Activated T-cell treated with anti-CD3 and anti-CD28 coated beads, Interleukin-2, amount 50 U/mL, for 72 hours (primary cell): ENCODE measurements around the gene DCANP1. TPM values are rescaled to one million over a fixed set of nuclear protein-coding genes. Genes with fewer than 3 reads are reported as not detected.

Source experiments
- ATAC-seq, 2 donors: fragments of 150-1000 bp; cut with Tn5 transposase; replicated peaks in 1 of 2; 2 replicates each; pipeline ENCODE4 v1.10.0; 2021; ENCODE audit warnings: moderate library complexity in 2 of 2, mild to moderate bottlenecking in 1 of 2
- DNase-seq, 2 donors: peaks; one replicate each; pipeline ENCODE4 v3.0.0; 2021 to 2022; ENCODE audit warnings: mixed read lengths in 1 of 2
- H3K27ac Mint-ChIP-seq: one replicate; pipeline ENCODE4 v1.8.0; 2022; ENCODE audit warnings: mild to moderate bottlenecking, moderate library complexity, mixed read lengths
- H3K27me3 Mint-ChIP-seq: one replicate; pipeline ENCODE4 v1.8.0; 2022; ENCODE audit warnings: low read depth, mixed read lengths
- H3K36me3 Mint-ChIP-seq, 2 donors: one replicate each; pipeline ENCODE4 v1.8.0; 2022; ENCODE audit warnings: mixed read lengths in 2 of 2, mild to moderate bottlenecking in 1 of 2; ENCODE audit not compliant: insufficient read depth in 2 of 2
- H3K4me1 Mint-ChIP-seq: one replicate; pipeline ENCODE4 v1.8.0; 2022; ENCODE audit warnings: low read depth, mixed read lengths
- H3K4me3 Mint-ChIP-seq, 2 donors: one replicate each; pipeline ENCODE4 v1.8.0; 2022; ENCODE audit warnings: mild to moderate bottlenecking in 2 of 2, mixed read lengths in 2 of 2, moderate library complexity in 2 of 2
- H3K9me3 Mint-ChIP-seq, 2 donors: one replicate each; pipeline ENCODE4 v1.8.0; 2022; ENCODE audit warnings: mixed read lengths in 2 of 2
- total RNA-seq, 2 donors: library from RNA; stranded (reverse); gene quantifications; one replicate each; pipeline ENCODE4 v1.2.3, GENCODE V29; 2022

DCANP1 gene
- total RNA-seq, 2 donors from 2014 or later, result not detected

GRCh38 chr5:135458356-135458755, 11.2 kb upstream of the DCANP1 start:
- no peak for ATAC-seq
- H3K9me3 Mint-ChIP-seq, result no peaks in the 10 kb centered on the region

GRCh38 chr5:135457424-135458071, 10.4 kb upstream of the DCANP1 start:
- Mint-ChIP-seq H3K27ac (no peak overlapping the region), H3K4me3 (no peak overlapping the region), H3K9me3 (no peaks in the 10 kb centered on the region), H3K36me3 (no peaks in the 10 kb centered on the region), H3K27me3 (peaks cover 4% of the 10 kb centered on the region), H3K4me1 (peaks cover 4% of the 10 kb centered on the region)
- ATAC-seq (peak; percentile 59 to 66), DNase-seq (peak; percentile 65 to 72)

More at GRCh38 chr5:135458356-135458755, 11.2 kb upstream of the DCANP1 start:
- DNase-seq, result no peak
- Mint-ChIP-seq H3K36me3 (no peaks in the 10 kb centered on the region), H3K4me3 (no peak overlapping the region), H3K4me1 (peaks cover 4% of the 10 kb centered on the region), H3K27ac (no peak overlapping the region), H3K27me3 (peaks cover 4% of the 10 kb centered on the region)

- peak in 1 of 2 donors; percentile 13 for DNase-seq
- no peaks in the 10 kb centered on the region for H3K36me3 Mint-ChIP-seq
- H3K9me3 Mint-ChIP-seq, result no peaks in the 10 kb centered on the region
- peaks cover 4% of the 10 kb centered on the region for H3K4me1 Mint-ChIP-seq
- no peak overlapping the region for H3K27ac Mint-ChIP-seq
- peaks cover 4% of the 10 kb centered on the region for H3K27me3 Mint-ChIP-seq
- ATAC-seq, result peak; percentile 38 to 64
- H3K4me3 Mint-ChIP-seq, result no peak overlapping the region
Observed at GRCh38 chr5:135456238-135457099, 9.3 kb upstream of the DCANP1 start.

GRCh38 chr5:135455876-135456237, 8.7 kb upstream of the DCANP1 start:
- no peaks in the 10 kb centered on the region for H3K9me3 Mint-ChIP-seq
- peaks cover 4% of the 10 kb centered on the region for H3K4me1 Mint-ChIP-seq
- H3K27ac Mint-ChIP-seq, result no peak overlapping the region
- H3K4me3 Mint-ChIP-seq, result no peak overlapping the region
- DNase-seq (no peak), ATAC-seq (no peak)
- peaks cover 4% of the 10 kb centered on the region for H3K27me3 Mint-ChIP-seq
- H3K36me3 Mint-ChIP-seq, result no peaks in the 10 kb centered on the region

GRCh38 chr5:135454946-135455345, 7.8 kb upstream of the DCANP1 start:
- Mint-ChIP-seq H3K36me3 (no peaks in the 10 kb centered on the region), H3K27me3 (peaks cover 4% of the 10 kb centered on the region), H3K27ac (no peak overlapping the region), H3K9me3 (no peaks in the 10 kb centered on the region), H3K4me3 (no peak overlapping the region), H3K4me1 (peaks cover 4% of the 10 kb centered on the region)
- no peak for ATAC-seq
- DNase-seq, result no peak

- DNase-seq, result no peak
- no peaks in the 10 kb centered on the region for H3K36me3 Mint-ChIP-seq
- peaks cover 4% of the 10 kb centered on the region for H3K27me3 Mint-ChIP-seq
Observed at GRCh38 chr5:135453613-135454012, 6.5 kb upstream of the DCANP1 start.

GRCh38 chr5:135452321-135453030, 5.3 kb upstream of the DCANP1 start, which contains the start of gene TIFAB:
Gene TIFAB, minus strand, starts transcription at chr5:135452351. Its CDS starts 2,412 bp downstream, at chr5:135449939.
- DNase-seq (no peak), ATAC-seq (no peak)
- Mint-ChIP-seq H3K36me3 (no peaks in the 10 kb centered on the region), H3K27ac (no peak within 1 kb of the TSS), H3K4me1 (peaks cover 4% of the 10 kb centered on the region), H3K27me3 (peaks cover 4% of the 10 kb centered on the region), H3K4me3 (no peak within 1 kb of the TSS), H3K9me3 (no peaks in the 10 kb centered on the region)

More at GRCh38 chr5:135453613-135454012, 6.5 kb upstream of the DCANP1 start:
- H3K27ac Mint-ChIP-seq, result no peak overlapping the region
- ATAC-seq, result no peak
- peaks cover 4% of the 10 kb centered on the region for H3K4me1 Mint-ChIP-seq
- no peak overlapping the region for H3K4me3 Mint-ChIP-seq
- no peaks in the 10 kb centered on the region for H3K9me3 Mint-ChIP-seq

- no peaks in the 10 kb centered on the region for H3K36me3 Mint-ChIP-seq
- no peaks in the 10 kb centered on the region for H3K9me3 Mint-ChIP-seq
- ATAC-seq, result no peak
- peaks cover 4% of the 10 kb centered on the region for H3K4me1 Mint-ChIP-seq
- no peak overlapping the region for H3K4me3 Mint-ChIP-seq
- no peak for DNase-seq
- no peak overlapping the region for H3K27ac Mint-ChIP-seq
- H3K27me3 Mint-ChIP-seq, result peaks cover 4% of the 10 kb centered on the region
Observed at GRCh38 chr5:135451581-135452320, 4.6 kb upstream of the DCANP1 start.

GRCh38 chr5:135450952-135451351, 3.8 kb upstream of the DCANP1 start:
- H3K9me3 Mint-ChIP-seq, result no peaks in the 10 kb centered on the region
- ATAC-seq, result no peak
- H3K27me3 Mint-ChIP-seq, result peaks cover 4% of the 10 kb centered on the region
- H3K36me3 Mint-ChIP-seq, result no peaks in the 10 kb centered on the region
- H3K27ac Mint-ChIP-seq, result no peak overlapping the region
- no peak overlapping the region for H3K4me3 Mint-ChIP-seq
- DNase-seq, result no peak
- H3K4me1 Mint-ChIP-seq, result no peaks in the 10 kb centered on the region

GRCh38 chr5:135450336-135450735, 3.2 kb upstream of the DCANP1 start:
- Mint-ChIP-seq H3K4me3 (no peak overlapping the region), H3K9me3 (no peaks in the 10 kb centered on the region), H3K27ac (no peak overlapping the region), H3K36me3 (no peaks in the 10 kb centered on the region), H3K4me1 (no peaks in the 10 kb centered on the region), H3K27me3 (peaks cover 4% of the 10 kb centered on the region)
- ATAC-seq (no peak), DNase-seq (no peak)

GRCh38 chr5:135449644-135450043, 2.5 kb upstream of the DCANP1 start:
- Mint-ChIP-seq H3K36me3 (no peaks in the 10 kb centered on the region), H3K4me3 (no peak overlapping the region), H3K9me3 (no peaks in the 10 kb centered on the region), H3K4me1 (no peaks in the 10 kb centered on the region), H3K27me3 (peaks cover 4% of the 10 kb centered on the region), H3K27ac (no peak overlapping the region)
- DNase-seq, result no peak
- ATAC-seq, result no peak

- ATAC-seq (no peak), DNase-seq (no peak)
- Mint-ChIP-seq H3K27me3 (peaks cover 3% of the 10 kb centered on the region), H3K9me3 (no peaks in the 10 kb centered on the region), H3K36me3 (no peaks in the 10 kb centered on the region), H3K4me1 (no peaks in the 10 kb centered on the region), H3K4me3 (no peak overlapping the region), H3K27ac (no peak overlapping the region)
Observed at GRCh38 chr5:135448791-135449507, 1.8 kb upstream of the DCANP1 start.
